Activated gamma-delta T cell (primary cell): Measurements from ENCODE around the gene PDGFC.
"Not testable (repeated sequence)": the region's sequence is repeated elsewhere in the genome, so short reads cannot be mapped to it uniquely, and the experiment has no call there.

ENCODE experiments used
- DNase-seq: peaks from one replicate; lab custom pipeline; 2025; lab: John Stamatoyannopoulos, UW

The PDGFC gene

GRCh38 chr4:156950948-156951347 is 20.7 kb downstream of the PDGFC start:
- DNase-seq: no peak

GRCh38 chr4:156950090-156950489 is 21.5 kb downstream of the PDGFC start:
- DNase-seq: no peak

GRCh38 chr4:156949373-156949814 is 22.2 kb downstream of the PDGFC start:
- DNase-seq: no peak

- no peak for DNase-seq
Observed at GRCh38 chr4:156948738-156949137, 22.9 kb downstream of the PDGFC start.

- DNase-seq: no peak
Observed at GRCh38 chr4:156948133-156948532, 23.5 kb downstream of the PDGFC start.

- no peak for DNase-seq
Observed at GRCh38 chr4:156946516-156947424, 24.8 kb downstream of the PDGFC start.

- DNase-seq: no peak
Observed at GRCh38 chr4:156945532-156945931, 26.1 kb downstream of the PDGFC start.

- no peak for DNase-seq
Observed at GRCh38 chr4:156942991-156943390, 28.6 kb downstream of the PDGFC start.

GRCh38 chr4:156941940-156942548 is 29.6 kb downstream of the PDGFC start:
- no peak for DNase-seq

- no peak for DNase-seq
Observed at GRCh38 chr4:156939801-156940200, 31.8 kb downstream of the PDGFC start.

GRCh38 chr4:156939139-156939538 is 32.5 kb downstream of the PDGFC start:
- no peak for DNase-seq

- DNase-seq: no peak
Observed at GRCh38 chr4:156934259-156934635, 37.4 kb downstream of the PDGFC start.

GRCh38 chr4:156933633-156934258 is 37.9 kb downstream of the PDGFC start:
- DNase-seq: no peak

GRCh38 chr4:156932360-156932759 is 39.2 kb downstream of the PDGFC start:
- DNase-seq: not testable (repeated sequence)

GRCh38 chr4:156931267-156931666 is 40.3 kb downstream of the PDGFC start:
- DNase-seq: no peak

GRCh38 chr4:156929386-156930105 is 42.1 kb downstream of the PDGFC start:
- DNase-seq: no peak

GRCh38 chr4:156924774-156925315 is 46.8 kb downstream of the PDGFC start:
- no peak for DNase-seq

- DNase-seq: no peak
Observed at GRCh38 chr4:156923525-156923924, 48.1 kb downstream of the PDGFC start.

- DNase-seq: no peak
Observed at GRCh38 chr4:156915221-156915620, 56.4 kb downstream of the PDGFC start.

- no peak for DNase-seq
Observed at GRCh38 chr4:156913234-156913633, 58.4 kb downstream of the PDGFC start.

- no peak for DNase-seq
Observed at GRCh38 chr4:156909010-156909409, 62.6 kb downstream of the PDGFC start.

- DNase-seq: no peak
Observed at GRCh38 chr4:156906325-156906724, 65.3 kb downstream of the PDGFC start.
